ENCODE data around the gene TIFAB.

TIFAB gene

GRCh38 chr5:135425641-135426040 is 26.5 kb downstream of the TIFAB start:
- TF ChIP-seq CTCF (conservative IDR thresholded peaks at IDR 0.05; ENCODE audit: low read depth, low read length) = no peak
- H3K4me3 ChIP-seq (ENCODE audit: low read depth, low read length) = no peak overlapping the region
- DNase-seq (ENCODE audit: low read depth) = no peak

GRCh38 chr5:135423846-135424168 is 28.3 kb downstream of the TIFAB start:
- DNase-seq (ENCODE audit: low read depth) = no peak
- H3K4me3 ChIP-seq (ENCODE audit: low read depth, low read length) = no peak overlapping the region
- no peak for TF ChIP-seq CTCF (conservative IDR thresholded peaks at IDR 0.05; ENCODE audit: low read depth, low read length)

DNA sequence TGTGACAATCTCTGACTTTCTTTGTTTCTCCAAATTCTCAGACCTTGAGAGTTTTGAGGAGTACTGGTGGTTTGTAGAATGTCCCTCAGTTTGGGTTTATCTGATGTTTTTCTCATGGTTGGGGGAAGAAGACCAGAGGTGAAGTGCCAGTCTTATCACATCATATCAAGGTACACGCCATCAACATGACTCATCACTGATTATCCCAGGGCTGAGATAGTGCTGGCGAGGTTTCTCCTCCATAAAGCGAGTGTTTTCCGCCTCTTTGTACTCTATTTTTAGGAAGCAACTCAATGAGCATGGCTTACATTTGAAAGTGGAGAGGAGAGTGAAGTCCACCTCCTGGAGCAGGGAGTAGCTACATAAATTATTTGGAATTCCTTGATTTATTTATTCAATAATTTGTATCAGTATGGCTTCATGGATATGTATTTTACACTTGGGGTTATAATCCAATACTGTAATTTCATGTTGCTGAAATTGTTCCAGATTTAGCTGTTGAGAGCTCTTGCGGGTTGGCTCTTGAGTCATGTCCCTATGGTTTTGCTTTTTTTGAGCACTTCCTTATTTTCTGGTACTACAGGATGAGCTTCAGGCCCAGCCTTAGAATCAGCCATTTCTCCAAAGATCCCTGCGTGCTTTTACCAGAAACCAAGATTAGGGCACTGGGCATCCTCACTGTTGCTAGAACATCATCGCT is 28.9 kb downstream of the TIFAB start:
- H3K4me3 ChIP-seq (ENCODE audit: low read depth, low read length) = no peak overlapping the region
- no peak for DNase-seq (ENCODE audit: low read depth)
- TF ChIP-seq CTCF (conservative IDR thresholded peaks at IDR 0.05; ENCODE audit: low read depth, low read length) = no peak

- no peak for TF ChIP-seq CTCF (conservative IDR thresholded peaks at IDR 0.05; ENCODE audit: low read depth, low read length)
- DNase-seq (ENCODE audit: low read depth) = no peak
- no peak overlapping the region for H3K4me3 ChIP-seq (ENCODE audit: low read depth, low read length)
These were observed 29.7 kb downstream of the TIFAB start for GRCh38 chr5:135422419-135422818.

GRCh38 chr5:135417083-135417482 is 35.1 kb downstream of the TIFAB start:
- no peak overlapping the region for H3K4me3 ChIP-seq (ENCODE audit: low read depth, low read length)
- no peak for TF ChIP-seq CTCF (conservative IDR thresholded peaks at IDR 0.05; ENCODE audit: low read depth, low read length)
- DNase-seq (ENCODE audit: low read depth) = no peak

- H3K4me3 ChIP-seq (ENCODE audit: low read depth, low read length) = no peak overlapping the region
- no peak for DNase-seq (ENCODE audit: low read depth)
- no peak for TF ChIP-seq CTCF (conservative IDR thresholded peaks at IDR 0.05; ENCODE audit: low read depth, low read length)
These were observed 47.1 kb downstream of the TIFAB start for GRCh38 chr5:135405082-135405481.

DNA sequence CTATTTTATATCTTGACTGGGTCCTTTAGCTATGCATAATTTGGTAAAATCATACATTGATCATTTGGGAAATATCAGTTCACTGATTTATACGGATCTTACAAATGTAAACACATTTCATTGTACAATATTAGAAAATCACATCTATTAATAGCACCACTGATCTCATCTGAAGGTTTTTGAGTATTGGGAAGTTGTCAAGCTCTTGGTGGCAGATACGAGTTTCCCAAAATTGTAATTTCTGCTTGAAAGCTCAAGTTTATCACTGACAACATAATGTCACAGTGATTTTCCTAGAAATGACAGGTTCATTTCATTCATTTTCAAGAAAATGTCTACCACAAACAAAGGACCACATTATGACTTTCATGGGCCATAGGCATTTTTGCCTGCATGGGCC is 50.1 kb downstream of the TIFAB start:
- no peak overlapping the region for H3K4me3 ChIP-seq (ENCODE audit: low read depth, low read length)
- no peak for DNase-seq (ENCODE audit: low read depth)
- no peak for TF ChIP-seq CTCF (conservative IDR thresholded peaks at IDR 0.05; ENCODE audit: low read depth, low read length)

Data from choroid plexus epithelial cell (primary cell).